Endothelial cell of umbilical vein (primary cell): ENCODE results near the gene ANKFN1. TPM values are rescaled to one million over a fixed set of nuclear protein-coding genes. Genes with fewer than 3 reads are reported as not detected.

ENCODE experiments used
- Bru-seq: library from RNA; stranded (reverse); fragments of 400-500 nt; gene quantifications from one replicate; lab custom pipeline; 2021; lab: Mats Ljungman, UMichigan
- BruChase-seq, 2 experiments: library from RNA; stranded (reverse); fragments of 400-500 nt; gene quantifications; one replicate each; lab custom pipeline; 2021; lab: Mats Ljungman, UMichigan
- BruUV-seq: library from RNA; stranded (reverse); fragments of 400-500 nt; replicated peaks from 2 replicates; lab custom pipeline; 2021; lab: Mats Ljungman, UMichigan
- CTCF ChIA-PET: fragments of 300-600, 350-600 bp; sonication (Branson Sonifier 250); formaldehyde crosslinking; loops from one replicate; lab custom pipeline; 2021; ENCODE audit warnings: antibody characterized with exemption, inconsistent platforms; lab: Charles Lee
- POLR2A ChIA-PET: fragments of 300-600, 350-600 bp; sonication (Branson Sonifier 250); formaldehyde crosslinking; loops from one replicate; lab custom pipeline; 2021; ENCODE audit warnings: antibody characterized with exemption, inconsistent platforms; lab: Charles Lee
- DNase-seq: peaks from one replicate; pipeline ENCODE4 v3.0.0-alpha.2; 2011; ENCODE audit warnings: low read depth, low spot score
- FAIRE-seq: peaks from 2 replicates; lab custom pipeline; 2011; peaks lifted over from hg19 to GRCh38; lab: Jason Lieb, UNC
- H2AFZ ChIP-seq: 2 replicates; pipeline ENCODE4 v1.6.0; 2012; ENCODE audit warnings: low read depth, low read length, control low read depth, inconsistent platforms
- H3K27ac ChIP-seq: 2 replicates; pipeline ENCODE4 v1.5.1; 2011; ENCODE audit warnings: low read depth, mild to moderate bottlenecking, control low read depth, low read length, moderate library complexity; ENCODE audit not compliant: insufficient read depth
- H3K27me3 ChIP-seq, 2 experiments: 2 replicates each; pipeline versions ENCODE4 v1.6.0 to v1.6.1; 2011; ENCODE audit warnings: low read length in 2 of 2, mixed read lengths in 1 of 2; ENCODE audit not compliant: control insufficient read depth in 2 of 2, insufficient read depth in 2 of 2
- H3K36me3 ChIP-seq, 2 experiments: 2 replicates in 1 of 2; 3 replicates in 1 of 2; pipeline ENCODE4 v1.5.1; 2011; ENCODE audit warnings: low read length in 2 of 2, mild to moderate bottlenecking in 1 of 2, moderate library complexity in 1 of 2; ENCODE audit not compliant: control insufficient read depth in 2 of 2, insufficient read depth in 2 of 2; ENCODE audit errors: extremely low read depth in 1 of 2
- H3K4me1 ChIP-seq: 3 replicates; pipeline ENCODE4 v1.5.1; 2011; ENCODE audit warnings: mild to moderate bottlenecking, low read length; ENCODE audit not compliant: control insufficient read depth, insufficient read depth; ENCODE audit errors: extremely low read depth
- H3K4me2 ChIP-seq: 2 replicates; pipeline ENCODE4 v1.6.1; 2011; ENCODE audit warnings: low read length, control low read depth, mixed read lengths; ENCODE audit not compliant: insufficient read depth
- H3K4me3 ChIP-seq, 3 experiments: fragments of 200-600 bp in 1 of 3; sonication (generic), shearing (Covaris generic) in 1 of 3; replicated peaks in 1 of 3; 2 replicates each; pipeline ENCODE4 v1.5.1; 2011 to 2016; ENCODE audit warnings: control low read depth in 3 of 3, low read length in 3 of 3, mild to moderate bottlenecking in 2 of 3, inconsistent platforms in 1 of 3, low read depth in 1 of 3, moderate library complexity in 1 of 3; ENCODE audit not compliant: insufficient read depth in 1 of 3
- H3K79me2 ChIP-seq: 2 replicates; pipeline ENCODE4 v1.6.0; 2012; ENCODE audit warnings: low read length, inconsistent platforms; ENCODE audit not compliant: control insufficient read depth, insufficient read depth
- H3K9ac ChIP-seq: replicated peaks from 2 replicates; pipeline ENCODE3; 2011; ENCODE audit warnings: low read length, control low read depth; ENCODE audit not compliant: insufficient read depth; ENCODE audit errors: extremely low read depth
- H3K9me1 ChIP-seq: replicated peaks from 3 replicates; pipeline ENCODE4 v1.6.0; 2011; ENCODE audit warnings: mild to moderate bottlenecking, low read length; ENCODE audit not compliant: control insufficient read depth, insufficient read depth; ENCODE audit errors: extremely low read depth
- H3K9me3 ChIP-seq: replicated peaks from 2 replicates; pipeline ENCODE4 v1.5.1; 2012; ENCODE audit warnings: low read length, inconsistent platforms; ENCODE audit not compliant: control insufficient read depth, insufficient read depth
- H4K20me1 ChIP-seq: replicated peaks from 2 replicates; pipeline ENCODE3; 2011; ENCODE audit warnings: mild to moderate bottlenecking, low read length; ENCODE audit not compliant: control insufficient read depth, insufficient read depth; ENCODE audit errors: extremely low read depth
- CTCF ChIP-seq, 2 donors: IDR thresholded peaks; 1 replicate in 1 of 2; 2 replicates in 1 of 2; pipeline ENCODE4 v1.5.1; 2011; ENCODE audit warnings: low read length in 2 of 2, mild to moderate bottlenecking in 2 of 2, moderate library complexity in 2 of 2, control low read depth in 1 of 2, inconsistent platforms in 1 of 2, low read depth in 1 of 2; ENCODE audit not compliant: insufficient read depth in 1 of 2; ENCODE audit errors: extremely low read depth in 1 of 2
- EZH2 ChIP-seq: IDR thresholded peaks from 2 replicates; pipeline ENCODE4 v1.6.1; 2012; ENCODE audit warnings: borderline replicate concordance, low read depth, mild to moderate bottlenecking, moderate library complexity, low read length, inconsistent platforms; ENCODE audit not compliant: severe bottlenecking
- FOS ChIP-seq: IDR thresholded peaks from 2 replicates; pipeline ENCODE4 v1.6.1; 2011; ENCODE audit warnings: mild to moderate bottlenecking, low read length, moderate library complexity, borderline replicate concordance; ENCODE audit not compliant: insufficient read depth
- GATA2 ChIP-seq: IDR thresholded peaks from 2 replicates; pipeline ENCODE4 v1.7.0; 2011; ENCODE audit warnings: low read depth, mild to moderate bottlenecking, moderate library complexity, mixed read lengths, low read length; ENCODE audit not compliant: insufficient read length, insufficient read depth
- JUN ChIP-seq: IDR thresholded peaks from 2 replicates; pipeline ENCODE4 v1.6.1; 2011; ENCODE audit warnings: borderline replicate concordance, low read depth; ENCODE audit not compliant: insufficient read length, insufficient read depth
- MAX ChIP-seq: IDR thresholded peaks from 2 replicates; pipeline ENCODE4 v1.6.1; 2011; ENCODE audit not compliant: insufficient read depth, insufficient read length
- MYC ChIP-seq: IDR thresholded peaks from one replicate; pipeline ENCODE4 v1.6.1; 2011; ENCODE audit warnings: mild to moderate bottlenecking, low read depth, low read length
- POLR2A ChIP-seq: IDR thresholded peaks from 2 replicates; pipeline ENCODE4 v1.6.1; 2012; ENCODE audit warnings: low read depth, mild to moderate bottlenecking, control low read depth, low read length
- POLR2AphosphoS5 ChIP-seq: IDR thresholded peaks from 2 replicates; pipeline ENCODE4 v1.6.1; 2012; ENCODE audit warnings: low read depth, mild to moderate bottlenecking, control low read depth, low read length, moderate library complexity; ENCODE audit not compliant: insufficient read depth
- dilution Hi-C: fragments of 300-500 bp; cut with MboI; formaldehyde crosslinking; loops from one replicate; pipeline ENCODE4 v1.15.0; 2019; ENCODE audit warnings: low sequenced_read_pairs; ENCODE audit not compliant: extremely low pct_ligation_motif_present
- intact Hi-C: fragments of 100-400 bp; cut with micrococcal nuclease; formaldehyde crosslinking; loops from one replicate; pipeline ENCODE4 v1.10.0; 2022
- long read RNA-seq: library from polyadenylated mRNA; stranded (forward); transcript quantifications from one replicate; pipeline ENCODE4 v2.0.0, GENCODE V29; 2021
- polyA minus RNA-seq, 3 experiments: library from RNA; depleted of rRNA, polyadenylated mRNA; stranded (reverse); fragments of >200 nt; gene quantifications; 1 replicate in 1 of 3; 2 replicates in 2 of 3; pipeline ENCODE4 v1.2.3, GENCODE V29; 2011
- polyA plus RNA-seq, 4 experiments: library from polyadenylated mRNA; depleted of rRNA in 3 of 4; stranded (reverse) in 3 of 4; unstranded in 1 of 4; fragments of >200 nt; gene quantifications; 2 replicates each; pipeline versions ENCODE4 v1.2.1 to v1.2.3, GENCODE V29; 2011 to 2012; ENCODE audit warnings: missing spikeins in 1 of 4
- total RNA-seq: library from RNA; stranded (reverse); gene quantifications from 2 replicates; pipeline ENCODE4 v1.2.3, GENCODE V29; 2021

The ANKFN1 gene, protein sequence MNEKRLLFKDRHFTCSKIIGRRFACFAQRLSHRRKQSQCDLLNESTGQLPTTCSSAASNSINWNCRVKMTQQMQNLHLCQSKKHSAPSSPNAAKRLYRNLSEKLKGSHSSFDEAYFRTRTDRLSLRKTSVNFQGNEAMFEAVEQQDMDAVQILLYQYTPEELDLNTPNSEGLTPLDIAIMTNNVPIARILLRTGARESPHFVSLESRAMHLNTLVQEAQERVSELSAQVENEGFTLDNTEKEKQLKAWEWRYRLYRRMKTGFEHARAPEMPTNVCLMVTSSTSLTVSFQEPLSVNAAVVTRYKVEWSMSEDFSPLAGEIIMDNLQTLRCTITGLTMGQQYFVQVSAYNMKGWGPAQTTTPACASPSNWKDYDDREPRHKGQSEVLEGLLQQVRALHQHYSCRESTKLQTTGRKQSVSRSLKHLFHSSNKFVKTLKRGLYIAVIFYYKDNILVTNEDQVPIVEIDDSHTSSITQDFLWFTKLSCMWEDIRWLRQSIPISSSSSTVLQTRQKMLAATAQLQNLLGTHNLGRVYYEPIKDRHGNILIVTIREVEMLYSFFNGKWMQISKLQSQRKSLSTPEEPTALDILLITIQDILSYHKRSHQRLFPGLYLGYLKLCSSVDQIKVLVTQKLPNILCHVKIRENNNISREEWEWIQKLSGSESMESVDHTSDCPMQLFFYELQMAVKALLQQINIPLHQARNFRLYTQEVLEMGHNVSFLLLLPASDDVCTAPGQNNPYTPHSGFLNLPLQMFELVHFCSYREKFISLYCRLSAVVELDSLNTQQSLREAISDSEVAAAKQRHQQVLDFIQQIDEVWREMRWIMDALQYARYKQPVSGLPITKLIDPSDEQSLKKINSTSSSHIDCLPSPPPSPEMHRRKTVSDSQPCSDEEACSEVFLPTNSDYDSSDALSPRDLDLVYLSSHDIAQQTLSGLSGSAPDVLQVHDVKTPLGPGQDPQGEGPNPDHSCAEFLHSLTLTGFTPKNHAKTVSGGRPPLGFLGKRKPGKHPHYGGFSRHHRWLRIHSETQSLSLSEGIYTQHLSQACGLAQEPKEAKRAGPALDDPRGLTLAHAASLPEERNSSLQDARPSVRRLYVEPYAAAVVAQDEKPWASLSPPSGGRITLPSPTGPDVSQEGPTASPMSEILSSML
- total RNA-seq (not detected in 2 replicates), polyA plus RNA-seq (0.13 and 0.15 TPM in 2 replicates), polyA minus RNA-seq (0.23 and 0.61 TPM in 2 replicates), Bru-seq, nascent RNA (percentile 10 among the genes with signal in this experiment), BruChase-seq, experiment 1, labeled RNA remaining after a 6-hour chase (percentile 7 among the genes with signal in this experiment), BruChase-seq, experiment 2, labeled RNA remaining after a 2-hour chase (percentile 11 among the genes with signal in this experiment)
- 0.21 and 0.23 TPM in 2 replicates for polyA plus RNA-seq (2011; cell fraction: cytosol; rRNA removed)
- 0.47 and 0.53 TPM in 2 replicates for polyA plus RNA-seq (2011; cell fraction: nucleus; rRNA removed)
- 0.16 TPM in 2 replicates for polyA plus RNA-seq (2012)
- polyA minus RNA-seq (2011; cell fraction: cytosol; rRNA and poly(A)+ RNA removed), result not detected
- polyA minus RNA-seq (2011; cell fraction: nucleus; rRNA and poly(A)+ RNA removed), result 0.43 and 0.96 TPM in 2 replicates
- long read RNA-seq, partial matches to known transcripts, result 1 of 1 reads
- long read RNA-seq, other reads (novel, unspliced or antisense), result 0 of 1 reads

DNA sequence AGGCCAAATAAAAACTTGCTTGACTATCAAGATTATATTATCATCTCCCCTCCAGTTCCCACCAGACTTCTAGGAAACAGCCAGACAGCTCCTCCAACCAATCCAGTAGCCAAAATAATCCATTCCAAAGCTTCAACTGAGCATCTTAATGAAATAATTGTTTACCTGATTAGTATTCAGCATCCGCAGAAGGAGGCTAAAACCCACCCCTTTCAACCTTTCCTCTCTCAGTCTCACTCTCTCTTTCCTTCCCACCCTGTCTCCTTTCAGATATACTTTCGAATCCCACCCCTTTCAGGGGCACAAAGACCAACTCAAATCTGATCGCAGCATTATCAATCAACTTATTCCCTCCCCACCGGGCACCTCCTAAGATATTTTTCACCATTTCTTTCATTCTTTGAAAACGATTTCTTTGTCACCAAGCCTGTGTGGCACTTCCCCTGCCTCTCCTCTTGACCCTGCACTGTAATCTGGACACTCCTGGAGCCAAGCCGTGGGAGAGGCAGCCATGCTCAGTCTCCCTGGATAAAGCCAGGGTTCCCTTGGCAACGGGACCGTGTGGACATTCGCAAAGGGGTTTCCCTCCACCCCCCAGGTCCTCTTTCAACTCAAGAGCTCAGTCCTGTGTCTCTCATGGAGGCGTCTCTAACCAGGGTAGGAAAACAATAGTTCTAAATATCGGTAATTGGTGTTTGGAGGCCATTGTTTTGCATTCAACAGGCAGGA is at the start of gene ANKFN1:
Gene ANKFN1 (plus strand): TSS at position 602 of the 729 bp plus-strand sequence. CDS start 59,193 bp downstream, outside the sequence.
- CTCF ChIA-PET, result interaction anchor here (1.7 kb wide), 1 partner anchor 26 kb away, joined by 5 read pairs; no protein-coding TSS in a partner anchor
- Histone ChIP-seq H4K20me1 (no peaks in the 10 kb centered on the region), H3K9me3 (no peaks in the 10 kb centered on the region), H2AFZ (no peak within 1 kb of the TSS), H3K36me3 (no peaks in the 10 kb centered on the region), H3K79me2 (no peaks in the 10 kb centered on the region), H3K9me1 (no peaks in the 10 kb centered on the region), H3K4me3 (no peak within 1 kb of the TSS), H3K4me2 (no peak within 1 kb of the TSS), H3K27me3 (peaks cover 0 to 2% of the 10 kb centered on the region in 2 experiments), H3K9ac (no peak within 1 kb of the TSS), H3K4me1 (no peaks in the 10 kb centered on the region), H3K27ac (no peak within 1 kb of the TSS)
- FAIRE-seq, result no peak
- BruUV-seq, result no TSS peak
- intact Hi-C loops, result no loop called here
- POLR2A ChIA-PET, result no interaction called here
- no peak for DNase-seq
- TF ChIP-seq MAX (no peak), EZH2 (no peak), FOS (no peak), CTCF (IDR thresholded peaks at IDR 0.05; ENCODE audit: extremely low read depth in 1 of 2, insufficient read depth in 1 of 2, low read depth in 1 of 2, low read length in 2 of 2) (no peak), JUN (no peak), POLR2AphosphoS5 (no peak), GATA2 (no peak), MYC (no peak), POLR2A (no peak)
- dilution Hi-C loops, result no loop called here
